Measurements from ENCODE around the gene VPS45.
"Not testable (repeated sequence)": the region's sequence is repeated elsewhere in the genome, so short reads cannot be mapped to it uniquely, and the experiment has no call there.

VPS45 gene

GRCh38 chr1:150161747-150162581 lies 94.4 kb downstream of the VPS45 start:
- no peak for DNase-seq

- no peak for DNase-seq
Measured at GRCh38 chr1:150162582-150162861, 94.9 kb downstream of the VPS45 start.

GRCh38 chr1:150162862-150163706 lies 95.5 kb downstream of the VPS45 start:
- peak in 1 of 2 donors; percentile 20 for DNase-seq

GRCh38 chr1:150164224-150164623 lies 96.6 kb downstream of the VPS45 start:
- DNase-seq, result no peak

GRCh38 chr1:150164779-150165178 lies 97.2 kb downstream of the VPS45 start:
- DNase-seq, result no peak

- DNase-seq, result peak; percentile 57 to 66
Measured at GRCh38 chr1:150165622-150166612, 98.3 kb downstream of the VPS45 start.

- peak; percentile 59 to 66 for DNase-seq
Measured at GRCh38 chr1:150168960-150169601, 101.5 kb downstream of the VPS45 start.

- no peak for DNase-seq
Measured at GRCh38 chr1:150171801-150172200, 104.2 kb downstream of the VPS45 start.

- no peak for DNase-seq
Measured at GRCh38 chr1:150173141-150173585, 105.6 kb downstream of the VPS45 start.

- no peak for DNase-seq
Measured at GRCh38 chr1:150176593-150176992, 109.0 kb downstream of the VPS45 start.

GRCh38 chr1:150178548-150178947 lies 111.0 kb downstream of the VPS45 start:
- no peak for DNase-seq

- no peak for DNase-seq
Measured at GRCh38 chr1:150179867-150180266, 112.3 kb downstream of the VPS45 start.

GRCh38 chr1:150180474-150180873 lies 112.9 kb downstream of the VPS45 start:
- DNase-seq, result no peak

- DNase-seq, result no peak
Measured at GRCh38 chr1:150182247-150182646, 114.7 kb downstream of the VPS45 start.

GRCh38 chr1:150183061-150183460 lies 115.5 kb downstream of the VPS45 start:
- no peak for DNase-seq

GRCh38 chr1:150185481-150185880 lies 117.9 kb downstream of the VPS45 start:
- DNase-seq, result no peak

GRCh38 chr1:150186438-150186788 lies 118.8 kb downstream of the VPS45 start:
- not testable (repeated sequence) for DNase-seq

GRCh38 chr1:150186789-150187559 lies 119.4 kb downstream of the VPS45 start:
- DNase-seq, result no peak

- no peak for DNase-seq
Measured at GRCh38 chr1:150187560-150187931, 120.0 kb downstream of the VPS45 start.

GRCh38 chr1:150192012-150192411 lies 124.4 kb downstream of the VPS45 start:
- no peak for DNase-seq

GRCh38 chr1:150194381-150195031 lies 126.9 kb downstream of the VPS45 start:
- no peak for DNase-seq

Data from stimulated activated CD4-positive, alpha-beta T cell treated with anti-CD3 and anti-CD28 coated beads, Interleukin-2, amount 100 ng/mL, for 24 hours (primary cell).